HG03439 (cell line): Measurements from ENCODE around the gene NEURL1B.
"Not testable (repeated sequence)": the region's sequence is repeated elsewhere in the genome, so short reads cannot be mapped to it uniquely, and the experiment has no call there.

Experiments used
- ATAC-seq: cut with Tn5 transposase; IDR thresholded peaks from one replicate; pipeline ENCODE4 v1.9.1; 2021; ENCODE audit warnings: mild to moderate bottlenecking, moderate library complexity; ENCODE audit not compliant: unreplicated experiment

NEURL1B gene

GRCh38 chr5:172640822-172641358 lies at the start of gene NEURL1B:
Gene NEURL1B (plus strand): TSS chr5:172641263. CDS start chr5:172641407, 144 bp downstream.
- no peak for ATAC-seq

- ATAC-seq, result no peak
Measured at GRCh38 chr5:172591636-172592035, 49.4 kb upstream of the NEURL1B start.

GRCh38 chr5:172592881-172593280 lies 48.2 kb upstream of the NEURL1B start:
- ATAC-seq, result no peak

- no peak for ATAC-seq
Measured at GRCh38 chr5:172593306-172593705, 47.8 kb upstream of the NEURL1B start.

GRCh38 chr5:172593721-172594235 lies 47.3 kb upstream of the NEURL1B start:
- ATAC-seq, result no peak

GRCh38 chr5:172594431-172594830 lies 46.6 kb upstream of the NEURL1B start:
- no peak for ATAC-seq

- no peak for ATAC-seq
Measured at GRCh38 chr5:172594867-172595466, 46.1 kb upstream of the NEURL1B start.

- ATAC-seq, result no peak
Measured at GRCh38 chr5:172595596-172596455, 45.2 kb upstream of the NEURL1B start.

GRCh38 chr5:172596638-172597231 lies 44.3 kb upstream of the NEURL1B start:
- no peak for ATAC-seq

- ATAC-seq, result no peak
Measured at GRCh38 chr5:172597755-172598155, 43.3 kb upstream of the NEURL1B start.

GRCh38 chr5:172598251-172599203 lies 42.5 kb upstream of the NEURL1B start:
- ATAC-seq, result no peak

GRCh38 chr5:172599204-172599567 lies 41.9 kb upstream of the NEURL1B start:
- ATAC-seq, result no peak

- no peak for ATAC-seq
Measured at GRCh38 chr5:172600571-172600970, 40.5 kb upstream of the NEURL1B start.

- ATAC-seq, result not testable (repeated sequence)
Measured at GRCh38 chr5:172601576-172601975, 39.5 kb upstream of the NEURL1B start.

- no peak for ATAC-seq
Measured at GRCh38 chr5:172602783-172603231, 38.3 kb upstream of the NEURL1B start.

GRCh38 chr5:172603251-172603806 lies 37.7 kb upstream of the NEURL1B start:
- ATAC-seq, result no peak

- no peak for ATAC-seq
Measured at GRCh38 chr5:172605466-172605865, 35.6 kb upstream of the NEURL1B start.

- ATAC-seq, result no peak
Measured at GRCh38 chr5:172606156-172606785, 34.8 kb upstream of the NEURL1B start.

- ATAC-seq, result no peak
Measured at GRCh38 chr5:172607213-172607793, 33.8 kb upstream of the NEURL1B start.
